GM18526 (cell line): Measurements from ENCODE around the gene KDSR.

Experiments used
- POLR2A ChIP-seq: IDR thresholded peaks from 3 replicates; pipeline ENCODE4 v1.6.1; 2011; ENCODE audit not compliant: insufficient read length; ENCODE audit errors: extremely low read depth

The KDSR gene

GRCh38 chr18:63336366-63337099, 30.5 kb downstream of the KDSR start:
- no peak for TF ChIP-seq POLR2A

- TF ChIP-seq POLR2A: no peak
These were observed 35.9 kb downstream of the KDSR start for GRCh38 chr18:63331105-63331504.

GRCh38 chr18:63329431-63330145, 37.4 kb downstream of the KDSR start:
- TF ChIP-seq POLR2A: no peak

GRCh38 chr18:63326011-63326410, 41.0 kb downstream of the KDSR start:
- no peak for TF ChIP-seq POLR2A

GRCh38 chr18:63325086-63325686, 41.8 kb downstream of the KDSR start:
- TF ChIP-seq POLR2A: no peak

GRCh38 chr18:63322908-63323634, 43.9 kb downstream of the KDSR start:
- TF ChIP-seq POLR2A: no peak

- TF ChIP-seq POLR2A: no peak
These were observed 44.8 kb downstream of the KDSR start for GRCh38 chr18:63322206-63322605.

- TF ChIP-seq POLR2A: no peak
These were observed 45.7 kb downstream of the KDSR start for GRCh38 chr18:63321291-63321690.

GRCh38 chr18:63320975-63321265, 46.1 kb downstream of the KDSR start:
- no peak for TF ChIP-seq POLR2A

- TF ChIP-seq POLR2A: peak; percentile 43
These were observed 46.7 kb downstream of the KDSR start for GRCh38 chr18:63320123-63320974.

- TF ChIP-seq POLR2A: peak; percentile 38
These were observed 47.5 kb downstream of the KDSR start, which contains the start of gene BCL2 for GRCh38 chr18:63319383-63320122. TSS of gene BCL2 (minus strand) at chr18:63319769.

GRCh38 chr18:63318889-63319382, 48.1 kb downstream of the KDSR start:
- TF ChIP-seq POLR2A: no peak

GRCh38 chr18:63317982-63318888, 48.8 kb downstream of the KDSR start:
- TF ChIP-seq POLR2A: peak; percentile 58
